ENCODE results near the gene GABRB1. TPM values are rescaled to one million over a fixed set of nuclear protein-coding genes. Genes with fewer than 3 reads are reported as not detected.

Gene GABRB1
- total and polyA plus RNA-seq, 2 experiments from 2014 or later = 0.26 to 0.97 TPM

- TF ChIP-seq ZNF462 (CRISPR knock-in tag; IDR thresholded peaks at IDR 0.05) (no peak), ETS1 (IDR thresholded peaks at IDR 0.05) (no peak), NANOG (IDR thresholded peaks at IDR 0.05; ENCODE audit: borderline replicate concordance) (no peak)
These were observed 1.2 kb downstream of the GABRB1 start (continued) for GRCh38 chr4:47032405-47033106.

DNA sequence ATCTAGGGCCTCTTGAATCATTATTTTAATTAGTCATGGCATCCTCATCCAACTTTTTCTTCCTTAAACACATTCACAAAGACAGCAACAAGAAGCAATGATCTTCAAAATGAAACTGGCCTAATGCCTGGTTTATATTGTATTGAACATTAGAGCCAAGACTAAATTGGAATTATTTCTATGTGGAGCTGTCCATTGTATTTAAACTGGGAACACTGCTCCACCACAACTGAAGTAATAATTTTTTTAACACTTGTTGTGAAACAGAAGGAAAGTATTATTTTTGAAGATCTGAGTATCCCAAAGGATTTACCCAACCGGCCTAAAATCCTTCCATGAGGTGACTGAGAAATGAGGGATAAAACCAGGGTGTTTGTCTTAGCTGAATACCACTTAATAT is 6.9 kb downstream of the GABRB1 start:
- DNase-seq (ENCODE audit: low spot score) = no peak
- Histone ChIP-seq H3K79me2 (replicated peaks; ENCODE audit: insufficient read depth) (no peaks in the 10 kb centered on the region), H4K20me1 (replicated peaks; ENCODE audit: insufficient read depth) (no peaks in the 10 kb centered on the region), H2AFZ (no peak overlapping the region), H3K4me2 (no peak overlapping the region), H3K4me3 (no peak overlapping the region), H3F3A (replicated peaks; ENCODE audit: low read depth) (no peaks in the 10 kb centered on the region), H3K27ac (ENCODE audit: low read depth) (no peak overlapping the region), H3K9me2 (ENCODE audit: insufficient read depth) (no peaks in the 10 kb centered on the region), H3K36me3 (ENCODE audit: insufficient read depth) (no peaks in the 10 kb centered on the region), H3K27me3 (ENCODE audit: insufficient read depth) (no peaks in the 10 kb centered on the region), H3K4me1 (ENCODE audit: insufficient read depth) (peaks cover 2% of the 10 kb centered on the region; the same call in 1 of the 2 replicates)
- Mint-ChIP-seq H3K4me1 (peaks cover 2% of the 10 kb centered on the region; the same call in 1 of the 3 replicates), H3K27ac (no peak overlapping the region), H3K4me3 (no peak overlapping the region), H3K27me3 (ENCODE audit: insufficient read depth, low read depth, poor library complexity) (no peaks in the 10 kb centered on the region), H3K36me3 (ENCODE audit: low read depth) (no peaks in the 10 kb centered on the region), H3K9me3 (no peaks in the 10 kb centered on the region)
- no peak for ATAC-seq
- TF ChIP-seq ZNF331 (CRISPR knock-in tag; IDR thresholded peaks at IDR 0.05; ENCODE audit: low read depth) (no peak), EZH2phosphoT487 (IDR thresholded peaks at IDR 0.05; ENCODE audit: unreplicated experiment) (no peak), JUNB (IDR thresholded peaks at IDR 0.05; ENCODE audit: unreplicated experiment) (no peak), ETS1 (IDR thresholded peaks at IDR 0.05) (no peak), POLR2AphosphoS5 (IDR thresholded peaks at IDR 0.05; ENCODE audit: low read depth) (no peak)

Measured in GM23338 (cell line).